ENCODE data around the gene LRRC32.

LRRC32 gene

DNA sequence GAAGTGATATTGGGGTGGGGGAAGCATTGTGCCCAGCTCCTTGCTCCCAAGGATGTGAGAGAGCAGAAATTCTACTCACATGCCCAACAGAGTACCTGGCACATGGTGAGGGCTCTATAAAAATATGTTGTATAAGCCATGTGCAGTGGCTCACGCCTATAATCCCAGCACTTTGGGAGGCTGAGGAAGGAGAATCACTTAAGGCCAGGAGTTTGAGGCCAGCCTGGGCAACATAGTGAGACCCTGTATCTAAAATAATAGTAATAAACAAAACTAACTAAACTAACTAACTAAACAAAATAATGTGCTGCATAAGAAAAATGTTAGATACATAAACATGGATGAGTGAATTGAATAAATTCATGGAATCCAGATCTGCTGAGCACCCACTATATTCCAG, 33.2 kb upstream of the LRRC32 start:
- no peak overlapping the region for H3K4me2 ChIP-seq (ENCODE audit: low read depth, low read length, poor library complexity, severe bottlenecking)

DNA sequence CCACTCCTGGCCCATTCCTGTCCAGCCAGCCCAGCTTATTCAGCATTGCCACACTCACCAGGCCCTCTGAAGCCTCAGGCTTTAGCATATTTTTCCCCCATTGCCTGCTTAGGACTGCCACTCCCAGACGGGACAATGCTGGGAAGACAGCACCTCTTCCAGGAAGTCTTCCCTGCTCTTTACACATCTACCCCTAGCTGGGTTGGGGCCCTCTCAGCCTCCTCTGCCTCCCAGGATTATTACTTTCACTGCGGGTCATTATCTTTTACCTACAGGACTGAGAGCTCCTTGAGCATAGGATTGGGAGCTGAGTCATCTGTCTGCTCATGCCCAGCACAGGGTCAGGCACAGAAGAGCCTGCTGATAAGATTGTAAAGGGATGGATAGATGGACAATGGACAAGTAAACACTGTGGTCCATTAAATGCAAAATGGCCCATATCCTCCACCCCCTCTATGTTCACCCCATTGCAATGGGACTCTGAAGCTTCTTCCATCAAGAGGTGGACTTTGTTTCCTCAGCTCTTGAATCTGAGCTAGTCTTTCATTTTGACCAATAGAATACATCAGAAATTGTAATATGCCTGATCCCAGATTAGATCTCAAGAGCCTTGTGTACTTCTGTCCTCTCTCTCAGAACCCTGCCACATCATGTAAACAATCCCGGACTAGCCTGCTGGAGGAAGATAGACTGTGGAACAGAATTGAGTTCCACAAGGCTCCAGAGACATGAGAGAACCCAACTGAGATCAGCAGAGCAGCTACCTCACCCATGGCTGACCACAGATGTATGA, 32.0 kb upstream of the LRRC32 start:
- H4K20me1 ChIP-seq (ENCODE audit: insufficient read depth, low read length, poor library complexity, severe bottlenecking): no peaks in the 10 kb centered on the region
- H3K9ac ChIP-seq (ENCODE audit: low read depth, low read length, poor library complexity, severe bottlenecking): no peak overlapping the region
- no peaks in the 10 kb centered on the region for H3K4me1 ChIP-seq (ENCODE audit: insufficient read depth, low read length, poor library complexity, severe bottlenecking)
- H3F3A ChIP-seq (ENCODE audit: low read depth): no peaks in the 10 kb centered on the region
- TF ChIP-seq, protein P1, sequence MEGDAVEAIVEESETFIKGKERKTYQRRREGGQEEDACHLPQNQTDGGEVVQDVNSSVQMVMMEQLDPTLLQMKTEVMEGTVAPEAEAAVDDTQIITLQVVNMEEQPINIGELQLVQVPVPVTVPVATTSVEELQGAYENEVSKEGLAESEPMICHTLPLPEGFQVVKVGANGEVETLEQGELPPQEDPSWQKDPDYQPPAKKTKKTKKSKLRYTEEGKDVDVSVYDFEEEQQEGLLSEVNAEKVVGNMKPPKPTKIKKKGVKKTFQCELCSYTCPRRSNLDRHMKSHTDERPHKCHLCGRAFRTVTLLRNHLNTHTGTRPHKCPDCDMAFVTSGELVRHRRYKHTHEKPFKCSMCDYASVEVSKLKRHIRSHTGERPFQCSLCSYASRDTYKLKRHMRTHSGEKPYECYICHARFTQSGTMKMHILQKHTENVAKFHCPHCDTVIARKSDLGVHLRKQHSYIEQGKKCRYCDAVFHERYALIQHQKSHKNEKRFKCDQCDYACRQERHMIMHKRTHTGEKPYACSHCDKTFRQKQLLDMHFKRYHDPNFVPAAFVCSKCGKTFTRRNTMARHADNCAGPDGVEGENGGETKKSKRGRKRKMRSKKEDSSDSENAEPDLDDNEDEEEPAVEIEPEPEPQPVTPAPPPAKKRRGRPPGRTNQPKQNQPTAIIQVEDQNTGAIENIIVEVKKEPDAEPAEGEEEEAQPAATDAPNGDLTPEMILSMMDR (conservative IDR thresholded peaks at IDR 0.05; ENCODE audit: low read length): no peak
- no peak for TF ChIP-seq EZH2phosphoT487 (IDR thresholded peaks at IDR 0.05; ENCODE audit: borderline replicate concordance)
- H3K79me2 ChIP-seq (ENCODE audit: insufficient read depth, low read length): no peaks in the 10 kb centered on the region
- no peak overlapping the region for H3K4me3 ChIP-seq (ENCODE audit: low read length, poor library complexity, severe bottlenecking)
- no peak overlapping the region for H2AFZ ChIP-seq (ENCODE audit: low read length)
- no peaks in the 10 kb centered on the region for H3K27me3 ChIP-seq (ENCODE audit: insufficient read depth, low read length, poor library complexity, severe bottlenecking)
- H3K4me2 ChIP-seq (ENCODE audit: low read depth, low read length, poor library complexity, severe bottlenecking): no peak overlapping the region
- H3K36me3 ChIP-seq (ENCODE audit: insufficient read depth, low read length): no peaks in the 10 kb centered on the region
- H3K9me2 ChIP-seq (replicated peaks; ENCODE audit: low read depth, low read length): no peaks in the 10 kb centered on the region
- no peaks in the 10 kb centered on the region for H3K9me3 ChIP-seq (ENCODE audit: insufficient read depth, low read depth, low read length)

More for the DNA sequence above, 33.2 kb upstream of the LRRC32 start:
- TF ChIP-seq, protein P1 (conservative IDR thresholded peaks at IDR 0.05; ENCODE audit: low read length): no peak
- no peak for TF ChIP-seq EZH2phosphoT487 (IDR thresholded peaks at IDR 0.05; ENCODE audit: borderline replicate concordance)
- Histone ChIP-seq H3K4me1 (ENCODE audit: insufficient read depth, low read length, poor library complexity, severe bottlenecking) (no peaks in the 10 kb centered on the region), H3F3A (ENCODE audit: low read depth) (no peaks in the 10 kb centered on the region), H3K79me2 (ENCODE audit: insufficient read depth, low read length) (no peaks in the 10 kb centered on the region), H3K9me2 (replicated peaks; ENCODE audit: low read depth, low read length) (no peaks in the 10 kb centered on the region), H2AFZ (ENCODE audit: low read length) (no peak overlapping the region), H3K9ac (ENCODE audit: low read depth, low read length, poor library complexity, severe bottlenecking) (no peak overlapping the region), H3K9me3 (ENCODE audit: insufficient read depth, low read depth, low read length) (no peaks in the 10 kb centered on the region), H3K36me3 (ENCODE audit: insufficient read depth, low read length) (no peaks in the 10 kb centered on the region), H3K4me3 (ENCODE audit: low read length, poor library complexity, severe bottlenecking) (no peak overlapping the region), H3K27me3 (ENCODE audit: insufficient read depth, low read length, poor library complexity, severe bottlenecking) (no peaks in the 10 kb centered on the region), H4K20me1 (ENCODE audit: insufficient read depth, low read length, poor library complexity, severe bottlenecking) (no peaks in the 10 kb centered on the region)

DNA sequence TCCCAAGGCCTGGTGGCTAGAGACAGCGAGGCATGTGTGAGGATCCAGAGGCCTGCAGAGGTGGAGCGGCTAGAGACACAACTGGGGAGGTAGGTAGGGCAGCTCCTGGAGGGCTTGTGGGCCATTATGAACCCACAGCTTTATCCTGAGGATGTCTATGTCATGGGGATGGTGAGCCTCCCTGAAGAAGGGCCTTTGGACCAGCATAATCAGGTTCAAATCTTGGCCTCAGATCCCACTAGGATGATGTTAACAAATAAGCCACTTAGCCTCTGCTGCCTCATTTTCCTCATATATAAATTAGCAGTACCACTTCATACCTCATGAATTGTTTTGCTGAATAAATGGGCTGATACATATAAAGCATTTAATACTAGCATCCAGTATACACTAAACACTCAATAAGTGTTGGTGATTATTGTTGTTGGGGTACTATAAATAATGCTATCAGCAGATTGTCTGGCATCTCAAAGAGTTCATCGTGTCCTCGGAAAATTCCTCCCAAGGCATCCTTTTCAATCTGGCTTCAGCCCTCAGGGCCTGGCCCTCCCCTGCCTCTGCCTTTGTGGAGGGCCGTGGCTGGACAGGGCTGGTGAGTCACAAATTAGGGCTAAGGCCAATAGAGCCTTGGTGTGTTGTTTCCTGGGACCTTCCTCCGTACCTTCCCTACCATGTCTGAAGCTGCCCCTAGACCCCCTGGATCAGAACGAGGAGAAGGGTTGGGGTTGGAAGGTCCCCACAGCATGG, 30.9 kb upstream of the LRRC32 start:
- Histone ChIP-seq H3K4me1 (ENCODE audit: insufficient read depth, low read length, poor library complexity, severe bottlenecking) (no peaks in the 10 kb centered on the region), H4K20me1 (ENCODE audit: insufficient read depth, low read length, poor library complexity, severe bottlenecking) (no peaks in the 10 kb centered on the region), H3K9me2 (replicated peaks; ENCODE audit: low read depth, low read length) (no peaks in the 10 kb centered on the region), H3K4me2 (ENCODE audit: low read depth, low read length, poor library complexity, severe bottlenecking) (no peak overlapping the region), H2AFZ (ENCODE audit: low read length) (no peak overlapping the region), H3K9ac (ENCODE audit: low read depth, low read length, poor library complexity, severe bottlenecking) (no peak overlapping the region), H3K4me3 (ENCODE audit: low read length, poor library complexity, severe bottlenecking) (no peak overlapping the region), H3K36me3 (ENCODE audit: insufficient read depth, low read length) (no peaks in the 10 kb centered on the region), H3K9me3 (ENCODE audit: insufficient read depth, low read depth, low read length) (no peaks in the 10 kb centered on the region), H3K79me2 (ENCODE audit: insufficient read depth, low read length) (no peaks in the 10 kb centered on the region), H3K27me3 (ENCODE audit: insufficient read depth, low read length, poor library complexity, severe bottlenecking) (no peaks in the 10 kb centered on the region), H3F3A (ENCODE audit: low read depth) (no peaks in the 10 kb centered on the region)
- TF ChIP-seq EZH2phosphoT487 (IDR thresholded peaks at IDR 0.05; ENCODE audit: borderline replicate concordance): no peak
- TF ChIP-seq, protein P1 (conservative IDR thresholded peaks at IDR 0.05; ENCODE audit: low read length): no peak
